SK-N-SH (cell line): Measurements from ENCODE around the gene ELOVL6. TPM values are rescaled to one million over a fixed set of nuclear protein-coding genes. Genes with fewer than 3 reads are reported as not detected.

ENCODE experiments used
- CTCF ChIA-PET: fragments of 300-600, 350-600 bp; formaldehyde crosslinking; extraction: SDS; loops from one replicate; lab custom pipeline; 2021; lab: Yijun Ruan, JAX
- POLR2A ChIA-PET: fragments of 350-600 bp; sonication (Branson Sonifier 250); formaldehyde crosslinking; extraction: SDS; loops from one replicate; lab custom pipeline; 2020; ENCODE audit warnings: antibody characterized with exemption, inconsistent platforms; lab: Yijun Ruan, JAX
- DNase-seq: peaks from one replicate; pipeline ENCODE4 v3.0.0; 2012
- H2AFZ ChIP-seq: fragments of 200-600 bp; sonication (generic); 2 replicates; pipeline ENCODE4 v1.8.1; 2016; ENCODE audit warnings: antibody characterized with exemption, mild to moderate bottlenecking, low read depth
- H3F3A ChIP-seq: fragments of 200-600 bp; sonication (generic); replicated peaks from 2 replicates; pipeline ENCODE3; 2016; ENCODE audit warnings: antibody characterized with exemption, mild to moderate bottlenecking; ENCODE audit not compliant: insufficient read depth
- H3K27ac ChIP-seq, 2 experiments: fragments of 200-500 bp in 1 of 2; fragments of 200-600 bp in 1 of 2; sonication (Bioruptor generic) in 1 of 2; sonication (generic), shearing (Covaris generic) in 1 of 2; 2 replicates each; pipeline versions ENCODE4 v1.5.1 to v1.6.1; 2014 to 2016; ENCODE audit warnings: low read depth in 2 of 2, inconsistent platforms in 1 of 2, low read length in 1 of 2, mild to moderate bottlenecking in 1 of 2, mixed read lengths in 1 of 2
- H3K27me3 ChIP-seq: fragments of 200-600 bp; sonication (generic), shearing (Covaris generic); 2 replicates; pipeline ENCODE4 v1.6.1; 2016; ENCODE audit warnings: mixed run types; ENCODE audit not compliant: insufficient read depth
- H3K36me3 ChIP-seq, 2 experiments: fragments of 200-500 bp in 1 of 2; fragments of 200-600 bp in 1 of 2; sonication (Bioruptor generic) in 1 of 2; sonication (generic) in 1 of 2; replicated peaks in 1 of 2; 2 replicates each; pipeline versions ENCODE3 to v1.5.1; 2014 to 2016; ENCODE audit warnings: low read length in 1 of 2, mild to moderate bottlenecking in 1 of 2; ENCODE audit not compliant: insufficient read depth in 2 of 2, control insufficient read depth in 1 of 2
- H3K4me1 ChIP-seq, 2 experiments: fragments of 200-500 bp in 1 of 2; fragments of 200-600 bp in 1 of 2; sonication (Bioruptor generic) in 1 of 2; sonication (generic), shearing (Covaris generic) in 1 of 2; 2 replicates each; pipeline versions ENCODE4 v1.5.1 to v1.6.1; 2014 to 2016; ENCODE audit warnings: low read depth in 1 of 2, low read length in 1 of 2, mixed run types in 1 of 2; ENCODE audit not compliant: insufficient read depth in 2 of 2, control insufficient read depth in 1 of 2
- H3K4me2 ChIP-seq: fragments of 200-600 bp; sonication (generic), shearing (Covaris generic); 2 replicates; pipeline ENCODE4 v1.6.1; 2017; ENCODE audit warnings: mixed run types
- H3K4me3 ChIP-seq, 2 experiments: fragments of 200-500 bp in 1 of 2; fragments of 200-600 bp in 1 of 2; sonication (Bioruptor generic) in 1 of 2; sonication (generic), shearing (Covaris generic) in 1 of 2; 2 replicates each; pipeline versions ENCODE4 v1.5.1 to v1.8.1; 2014 to 2016; ENCODE audit warnings: low read depth in 2 of 2, inconsistent platforms in 1 of 2, low read length in 1 of 2, mild to moderate bottlenecking in 1 of 2, mixed read lengths in 1 of 2, moderate library complexity in 1 of 2
- H3K79me2 ChIP-seq: fragments of 200-600 bp; sonication (generic); 2 replicates; pipeline ENCODE4 v1.8.1; 2017; ENCODE audit warnings: mild to moderate bottlenecking; ENCODE audit not compliant: insufficient read depth
- H3K9ac ChIP-seq: fragments of 200-600 bp; sonication (generic); 2 replicates; pipeline ENCODE4 v1.6.1; 2017; ENCODE audit warnings: mixed run types
- H3K9me2 ChIP-seq: fragments of 200-600 bp; sonication (generic); 2 replicates; pipeline ENCODE4 v1.6.1; 2017; ENCODE audit warnings: mixed run types
- H3K9me3 ChIP-seq: fragments of 200-600 bp; sonication (generic); 2 replicates; pipeline ENCODE4 v1.6.1; 2017; ENCODE audit warnings: mixed run types, mild to moderate bottlenecking, moderate library complexity
- H4K20me1 ChIP-seq: fragments of 200-600 bp; sonication (generic); 2 replicates; pipeline ENCODE4 v1.6.1; 2017; ENCODE audit warnings: mild to moderate bottlenecking, mixed run types; ENCODE audit not compliant: insufficient read depth
- CHD2 ChIP-seq: fragments of 150-350 bp; IDR thresholded peaks from 2 replicates; pipeline ENCODE4 v1.6.1; 2018; ENCODE audit warnings: low read length; ENCODE audit not compliant: partially characterized antibody
- EP300 ChIP-seq, 2 experiments: IDR thresholded peaks; 2 replicates each; pipeline versions ENCODE4 v1.4.0 to v1.6.1; 2012; ENCODE audit warnings: borderline replicate concordance in 1 of 2, low read depth in 1 of 2, low read length in 1 of 2
- FOSL2 ChIP-seq: IDR thresholded peaks from 2 replicates; pipeline ENCODE4 v1.4.0; 2012; ENCODE audit warnings: low read depth, mild to moderate bottlenecking, moderate library complexity, borderline replicate concordance
- GABPA ChIP-seq: IDR thresholded peaks from 2 replicates; pipeline ENCODE4 v1.4.0; 2012; ENCODE audit warnings: low read depth, mild to moderate bottlenecking
- GATA2 ChIP-seq: sonication (generic); formaldehyde crosslinking; IDR thresholded peaks from 2 replicates; pipeline ENCODE4 v1.5.0; 2020; ENCODE audit warnings: mild to moderate bottlenecking, missing genetic modification reagents
- IRF3 ChIP-seq: fragments of 150-350 bp; IDR thresholded peaks from 2 replicates; pipeline ENCODE4 v1.6.1; 2016; ENCODE audit warnings: mild to moderate bottlenecking, low read depth, low read length
- JUND ChIP-seq: IDR thresholded peaks from 2 replicates; pipeline ENCODE4 v1.4.0; 2012
- MEF2A ChIP-seq: IDR thresholded peaks from 2 replicates; pipeline ENCODE4 v1.4.0; 2012; ENCODE audit warnings: low read depth, borderline replicate concordance
- NFIC ChIP-seq: IDR thresholded peaks from 2 replicates; pipeline ENCODE4 v1.4.0; 2012; ENCODE audit warnings: borderline replicate concordance
- NRF1 ChIP-seq: IDR thresholded peaks from 2 replicates; pipeline ENCODE4 v1.6.1; 2012; ENCODE audit warnings: low read depth, mild to moderate bottlenecking, low read length
- PBX3 ChIP-seq: IDR thresholded peaks from 2 replicates; pipeline ENCODE4; 2012
- RAD21 ChIP-seq: IDR thresholded peaks from 2 replicates; pipeline ENCODE4 v1.6.1; 2012; ENCODE audit warnings: mild to moderate bottlenecking, low read length
- RCOR1 ChIP-seq: fragments of 150-350 bp; IDR thresholded peaks from 2 replicates; pipeline ENCODE4 v1.6.1; 2017; ENCODE audit warnings: antibody characterized with exemption, low read length
- TCF12 ChIP-seq: IDR thresholded peaks from 2 replicates; pipeline ENCODE4 v1.4.0; 2012
- USF1 ChIP-seq: IDR thresholded peaks from 2 replicates; pipeline ENCODE4 v1.4.0; 2012; ENCODE audit warnings: low read depth, borderline replicate concordance
- YY1 ChIP-seq: IDR thresholded peaks from 2 replicates; pipeline ENCODE4 v1.4.0; 2012; ENCODE audit warnings: low read depth, mild to moderate bottlenecking
- WGBS: methylation state at CpG from one replicate; pipeline ENCODE4 v1.1.6; 2017; ENCODE audit warnings: low lambda C conversion rate; 5-methylcytosine and 5-hydroxymethylcytosine counted together
- polyA plus RNA-seq, 3 experiments: library from polyadenylated mRNA; depleted of rRNA; stranded (reverse); fragments of >200 nt; gene quantifications; 2 replicates each; pipeline ENCODE4 v1.2.3, GENCODE V29; 2012

Gene ELOVL6
- polyA plus RNA-seq, 1 of the 3 experiments (the other 2 are of a cell fraction) = 9.0 TPM

GRCh38 chr4:110184791-110185155, 13.6 kb downstream of the ELOVL6 start:
- Histone ChIP-seq H3K4me1 (peaks cover 0 to 24% of the 10 kb centered on the region in 2 experiments; a peak in 3 of 4 replicates), H3K36me3 (peaks cover 0 to 3% of the 10 kb centered on the region in 2 experiments), H3K27ac (peak overlapping the region in 1 of 2 experiments; percentile 2; a peak in 1 of 4 replicates), H2AFZ (no peak overlapping the region), H3K4me3 (0 out of 4 replicates have a peak overlapping the region, but pooled peaks of 1 of the 2 experiments have one; percentile 4), H3F3A (peaks cover 2% of the 10 kb centered on the region), H3K9me3 (no peaks in the 10 kb centered on the region), H3K9me2 (no peaks in the 10 kb centered on the region), H4K20me1 (no peaks in the 10 kb centered on the region), H3K9ac (no peak overlapping the region), H3K27me3 (no peaks in the 10 kb centered on the region), H3K4me2 (peak overlapping the region; percentile 50; the same call in 1 of the 2 replicates), H3K79me2 (no peaks in the 10 kb centered on the region)
- DNase-seq = peak; percentile 25
- 13% methylated on average over 1 of the region's 1 CpG for WGBS
- no peak for TF ChIP-seq MEF2A
- no peak for TF ChIP-seq YY1
- TF ChIP-seq RAD21 = peak; percentile 13; the same call in 1 of the 2 replicates
- peak; percentile 60 for TF ChIP-seq GATA2
- no peak for TF ChIP-seq IRF3
- TF ChIP-seq EP300 (IDR thresholded peaks at IDR 0.05; ENCODE audit: borderline replicate concordance in 1 of 2, low read depth in 1 of 2, low read length in 1 of 2) = 0 out of 4 replicates have a peak, but pooled peaks of 1 of the 2 experiments have one; percentile 8
- TF ChIP-seq CHD2 = no peak
- TF ChIP-seq RCOR1 = no peak
- no peak for TF ChIP-seq USF1
- TF ChIP-seq NRF1 = no peak
- POLR2A ChIA-PET = interaction anchor here (1.3 kb wide), 1 partner anchor 9 kb away, joined by 3 read pairs; no protein-coding TSS in a partner anchor
- CTCF ChIA-PET = interaction anchor here (0.7 to 1.4 kb wide), 4 partner anchors 97 to 162 kb away, joined by 3 to 5 read pairs (median 3); no protein-coding TSS in a partner anchor

GRCh38 chr4:110184140-110184790, 14.2 kb downstream of the ELOVL6 start:
- Histone ChIP-seq H3K27ac (no peak overlapping the region; a peak in 1 of 4 replicates), H3F3A (peaks cover 3% of the 10 kb centered on the region), H3K9me2 (no peaks in the 10 kb centered on the region), H2AFZ (no peak overlapping the region), H3K27me3 (no peaks in the 10 kb centered on the region), H3K9me3 (no peaks in the 10 kb centered on the region), H3K4me1 (peaks cover 0 to 24% of the 10 kb centered on the region in 2 experiments; a peak in 3 of 4 replicates), H3K36me3 (peaks cover 0 to 3% of the 10 kb centered on the region in 2 experiments), H3K4me2 (peak overlapping the region; percentile 50; the same call in 1 of the 2 replicates), H3K79me2 (no peaks in the 10 kb centered on the region), H3K4me3 (0 out of 4 replicates have a peak overlapping the region, but pooled peaks of 1 of the 2 experiments have one; percentile 4), H4K20me1 (no peaks in the 10 kb centered on the region), H3K9ac (no peak overlapping the region)
- ChIA-PET CTCF (interaction anchor here (1.0 to 1.4 kb wide), 5 partner anchors 14 to 161 kb away, joined by 3 to 5 read pairs (median 3); partner anchors contain the start of gene ELOVL6), POLR2A (interaction anchor here (1.3 kb wide), 1 partner anchor 9 kb away, joined by 3 read pairs; no protein-coding TSS in a partner anchor)
- DNase-seq = no peak
- WGBS = 51% methylated on average over 4 of the region's 4 CpGs
- TF ChIP-seq GABPA (no peak), GATA2 (no peak), JUND (peak; percentile 42; the same call in 1 of the 2 replicates), PBX3 (peak; percentile 61), TCF12 (0 out of 2 replicates have a peak, but pooled peaks have one; percentile 25), FOSL2 (peak; percentile 43; the same call in 1 of the 2 replicates), EP300 (IDR thresholded peaks at IDR 0.05; ENCODE audit: borderline replicate concordance in 1 of 2, low read depth in 1 of 2, low read length in 1 of 2) (0 out of 4 replicates have a peak, but pooled peaks of 1 of the 2 experiments have one; percentile 9), NFIC (peak; percentile 34; the same call in 1 of the 2 replicates)
